SK-MEL-5 (cell line): Measurements from ENCODE around the gene DKK1. TPM values are rescaled to one million over a fixed set of nuclear protein-coding genes. Genes with fewer than 3 reads are reported as not detected.

Experiments used
- DNase-seq: peaks from one replicate; pipeline ENCODE4 v3.0.0-alpha.2; 2016; ENCODE audit warnings: low read depth, low spot score
- in situ Hi-C: cut with HindIII; loops from 2 replicates; pipeline ENCODE4 v1.10.0; 2016; ENCODE audit warnings: low sequenced_read_pairs, high pct_unique_total_duplicates, low pct_unique_long_range_greater_than_20kb
- polyA plus RNA-seq, 2 experiments: library from polyadenylated mRNA; depleted of rRNA; stranded (reverse); fragments of >200 nt; gene quantifications; 2 replicates each; pipeline ENCODE4 v1.2.3, GENCODE V29; 2015
- total RNA-seq: library from RNA; depleted of rRNA; stranded (reverse); fragments of >200 nt; shearing (Covaris generic); gene quantifications from 2 replicates; pipeline ENCODE4 v1.2.3, GENCODE V29; 2014; rRNA removed

The DKK1 gene
- 0.83 and 0.90 TPM in 2 replicates for total RNA-seq
- 2.1 TPM in 2 replicates for polyA plus RNA-seq (2015; cell fraction: cytosol; rRNA removed)
- 7.6 and 18.0 TPM in 2 replicates for polyA plus RNA-seq (2015; cell fraction: nucleus; rRNA removed)

- in situ Hi-C loops = no loop called here
Observed at GRCh38 chr10:52313933-52314821, at the start of gene DKK1. TSS of gene DKK1 (plus strand) at chr10:52314281. CDS start at chr10:52314435, 154 bp downstream.

GRCh38 chr10:52265131-52265926, 48.8 kb upstream of the DKK1 start:
- DNase-seq = no peak
- in situ Hi-C loops = no loop called here

More at GRCh38 chr10:52313933-52314821, at the start of gene DKK1:
- DNase-seq = peak; percentile 65

- no peak for DNase-seq
- in situ Hi-C loops = no loop called here
Observed at GRCh38 chr10:52266858-52267257, 47.2 kb upstream of the DKK1 start.

- DNase-seq = no peak
- in situ Hi-C loops = no loop called here
Observed at GRCh38 chr10:52268790-52269189, 45.3 kb upstream of the DKK1 start.

GRCh38 chr10:52269233-52269632, 44.8 kb upstream of the DKK1 start:
- in situ Hi-C loops = no loop called here
- no peak for DNase-seq

GRCh38 chr10:52276163-52276562, 37.9 kb upstream of the DKK1 start:
- no peak for DNase-seq
- in situ Hi-C loops = no loop called here

- in situ Hi-C loops = no loop called here
- no peak for DNase-seq
Observed at GRCh38 chr10:52276986-52277385, 37.1 kb upstream of the DKK1 start.

- no peak for DNase-seq
- in situ Hi-C loops = no loop called here
Observed at GRCh38 chr10:52279546-52279945, 34.5 kb upstream of the DKK1 start.

GRCh38 chr10:52280051-52280450, 34.0 kb upstream of the DKK1 start:
- DNase-seq = no peak
- in situ Hi-C loops = no loop called here

GRCh38 chr10:52283174-52283573, 30.9 kb upstream of the DKK1 start:
- no peak for DNase-seq
- in situ Hi-C loops = no loop called here

- in situ Hi-C loops = no loop called here
Observed at GRCh38 chr10:52284416-52285013, 29.6 kb upstream of the DKK1 start.

GRCh38 chr10:52287866-52288265, 26.2 kb upstream of the DKK1 start:
- in situ Hi-C loops = no loop called here
- no peak for DNase-seq

More at GRCh38 chr10:52284416-52285013, 29.6 kb upstream of the DKK1 start:
- no peak for DNase-seq

- in situ Hi-C loops = no loop called here
- no peak for DNase-seq
Observed at GRCh38 chr10:52297747-52298146, 16.3 kb upstream of the DKK1 start.

- in situ Hi-C loops = no loop called here
- DNase-seq = no peak
Observed at GRCh38 chr10:52300599-52301277, 13.3 kb upstream of the DKK1 start.

GRCh38 chr10:52308251-52309031, 5.6 kb upstream of the DKK1 start:
- in situ Hi-C loops = no loop called here

GRCh38 chr10:52312942-52313255, 1.2 kb upstream of the DKK1 start:
- no peak for DNase-seq
- in situ Hi-C loops = no loop called here

More at GRCh38 chr10:52308251-52309031, 5.6 kb upstream of the DKK1 start:
- DNase-seq = peak; percentile 58
